Natural killer cell (primary cell): ENCODE measurements around the gene CCNI2. TPM values are rescaled to one million over a fixed set of nuclear protein-coding genes. Genes with fewer than 3 reads are reported as not detected.

Experiments used
- ATAC-seq, 3 donors: fragments of 150-1000 bp in 2 of 3; fragments of 200-7000 bp in 1 of 3; cut with Tn5 transposase; 1 replicate in 1 of 3; 2 replicates in 2 of 3; pipeline ENCODE4 v1.10.0; 2021; ENCODE audit warnings: mild to moderate bottlenecking in 2 of 3, moderate library complexity in 2 of 3
- DNase-seq, 2 donors: peaks; one replicate each; pipeline versions ENCODE4 v3.0.0 to v3.0.0-alpha.2; 2013 to 2021; ENCODE audit warnings: mixed read lengths in 1 of 2
- H3K27ac ChIP-seq: one replicate; pipeline ENCODE4 v1.5.1; 2013; ENCODE audit warnings: mild to moderate bottlenecking, low read length
- H3K27me3 ChIP-seq: one replicate; pipeline ENCODE4 v1.6.1; 2013; ENCODE audit warnings: low read length; ENCODE audit not compliant: control insufficient read depth, insufficient read depth
- H3K36me3 ChIP-seq: one replicate; pipeline ENCODE4 v1.6.1; 2013; ENCODE audit warnings: low read length; ENCODE audit not compliant: control insufficient read depth, insufficient read depth
- H3K4me1 ChIP-seq: one replicate; pipeline ENCODE4 v1.6.1; 2013; ENCODE audit warnings: low read length; ENCODE audit not compliant: control insufficient read depth, insufficient read depth
- H3K4me3 ChIP-seq: one replicate; pipeline ENCODE4 v1.5.1; 2013; ENCODE audit warnings: low read length
- H3K9me3 ChIP-seq: one replicate; pipeline ENCODE4 v1.6.1; 2013; ENCODE audit warnings: low read length; ENCODE audit not compliant: control insufficient read depth, insufficient read depth
- H3K27ac Mint-ChIP-seq, 2 donors: one replicate each; pipeline ENCODE4 v1.8.0; 2022; ENCODE audit warnings: mild to moderate bottlenecking in 2 of 2, mixed read lengths in 2 of 2, moderate library complexity in 1 of 2
- H3K27me3 Mint-ChIP-seq, 2 donors: one replicate each; pipeline ENCODE4 v1.8.0; 2022; ENCODE audit warnings: low read depth in 2 of 2, mixed read lengths in 2 of 2
- H3K36me3 Mint-ChIP-seq: one replicate; pipeline ENCODE4 v1.8.0; 2022; ENCODE audit warnings: mixed read lengths
- H3K4me1 Mint-ChIP-seq, 2 donors: one replicate each; pipeline ENCODE4 v1.8.0; 2022; ENCODE audit warnings: mixed read lengths in 2 of 2
- H3K4me3 Mint-ChIP-seq: one replicate; pipeline ENCODE4 v1.8.0; 2022; ENCODE audit warnings: mild to moderate bottlenecking, moderate library complexity, mixed read lengths
- H3K9me3 Mint-ChIP-seq, 2 donors: one replicate each; pipeline ENCODE4 v1.8.0; 2022; ENCODE audit warnings: mixed read lengths in 2 of 2
- WGBS: methylation state at CpG from one replicate; pipeline ENCODE4 v1.1.7; 2013; ENCODE audit warnings: missing lambda C conversion rate; ENCODE audit not compliant: insufficient coverage; 5-methylcytosine and 5-hydroxymethylcytosine counted together
- intact Hi-C: fragments of 100-400 bp; cut with micrococcal nuclease; formaldehyde crosslinking; loops from one replicate; pipeline ENCODE4 v1.14.2; 2022
- total RNA-seq, 4 donors: library from RNA; stranded (reverse); fragments of 120-200 nt in 1 of 4; gene quantifications; one replicate each; pipeline versions ENCODE4 v1.2.3 to v1.2.4, GENCODE V29; 2013 to 2022
- TF ChIP-seq, protein P1 (sequence below): fragments of 200-600 bp; IDR thresholded peaks from one replicate; pipeline ENCODE4 v1.8.0; 2022; ENCODE audit warnings: antibody characterized with exemption

The CCNI2 gene
- total RNA-seq, 3 donors from 2014 or later (not counting 1 experiment from before 2014, with no cell fraction given), result 0.23 to 1.5 TPM; not detected in 1

DNA sequence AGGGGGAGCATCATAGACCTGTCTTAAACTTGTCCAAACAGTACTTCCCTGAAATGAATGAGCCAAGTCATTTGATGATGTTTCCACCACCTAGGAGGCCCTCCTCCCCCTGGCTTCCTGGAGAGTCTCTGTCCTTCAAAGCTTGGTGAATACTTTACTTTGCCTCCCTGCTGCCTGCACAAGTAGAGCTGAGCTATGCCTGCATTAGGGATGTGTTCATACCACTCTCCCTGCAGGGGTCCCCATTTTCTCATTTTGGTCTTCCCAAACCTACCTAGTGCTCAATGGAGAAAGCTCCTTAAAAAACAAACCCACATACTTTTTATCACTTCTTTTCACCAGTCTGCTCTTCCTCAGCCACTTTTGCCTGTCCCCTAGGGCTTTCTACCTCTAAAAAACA is 7.7 kb downstream of the CCNI2 start:
- H3K27ac ChIP-seq, result no peak overlapping the region
- no peaks in the 10 kb centered on the region for H3K36me3 ChIP-seq
- intact Hi-C loops, result no loop called here
- no peaks in the 10 kb centered on the region for H3K4me1 ChIP-seq
- Mint-ChIP-seq H3K27ac (no peak overlapping the region), H3K9me3 (no peaks in the 10 kb centered on the region), H3K4me3 (no peak overlapping the region), H3K36me3 (no peaks in the 10 kb centered on the region), H3K4me1 (no peaks in the 10 kb centered on the region), H3K27me3 (peaks cover 0 to 4% of the 10 kb centered on the region in 2 donors)
- no peak overlapping the region for H3K4me3 ChIP-seq
- DNase-seq (no peak), ATAC-seq (no peak)
- TF ChIP-seq, protein P1, sequence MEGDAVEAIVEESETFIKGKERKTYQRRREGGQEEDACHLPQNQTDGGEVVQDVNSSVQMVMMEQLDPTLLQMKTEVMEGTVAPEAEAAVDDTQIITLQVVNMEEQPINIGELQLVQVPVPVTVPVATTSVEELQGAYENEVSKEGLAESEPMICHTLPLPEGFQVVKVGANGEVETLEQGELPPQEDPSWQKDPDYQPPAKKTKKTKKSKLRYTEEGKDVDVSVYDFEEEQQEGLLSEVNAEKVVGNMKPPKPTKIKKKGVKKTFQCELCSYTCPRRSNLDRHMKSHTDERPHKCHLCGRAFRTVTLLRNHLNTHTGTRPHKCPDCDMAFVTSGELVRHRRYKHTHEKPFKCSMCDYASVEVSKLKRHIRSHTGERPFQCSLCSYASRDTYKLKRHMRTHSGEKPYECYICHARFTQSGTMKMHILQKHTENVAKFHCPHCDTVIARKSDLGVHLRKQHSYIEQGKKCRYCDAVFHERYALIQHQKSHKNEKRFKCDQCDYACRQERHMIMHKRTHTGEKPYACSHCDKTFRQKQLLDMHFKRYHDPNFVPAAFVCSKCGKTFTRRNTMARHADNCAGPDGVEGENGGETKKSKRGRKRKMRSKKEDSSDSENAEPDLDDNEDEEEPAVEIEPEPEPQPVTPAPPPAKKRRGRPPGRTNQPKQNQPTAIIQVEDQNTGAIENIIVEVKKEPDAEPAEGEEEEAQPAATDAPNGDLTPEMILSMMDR, result no peak
- H3K9me3 ChIP-seq, result no peaks in the 10 kb centered on the region
- no peaks in the 10 kb centered on the region for H3K27me3 ChIP-seq

DNA sequence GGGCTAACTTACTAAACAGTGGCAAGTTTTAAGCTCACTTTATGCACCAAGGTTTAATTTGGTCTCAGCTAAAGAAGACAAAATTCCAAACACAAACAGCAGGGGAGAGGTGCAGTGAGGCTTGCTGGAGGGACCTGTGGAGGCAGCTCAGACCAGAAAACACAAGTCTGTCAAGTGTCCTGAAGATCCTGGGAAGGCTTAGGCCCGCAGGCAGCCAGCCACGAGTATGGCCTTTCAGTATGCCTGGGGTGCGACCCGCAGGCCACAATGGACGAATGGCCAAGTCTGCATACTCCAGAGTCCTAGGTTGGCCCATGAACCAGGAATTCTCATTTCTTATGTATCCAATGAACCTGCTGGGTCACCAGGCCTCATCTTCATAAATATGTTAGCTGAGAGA is 9.3 kb downstream of the CCNI2 start:
- TF ChIP-seq, protein P1, result no peak
- Histone ChIP-seq H3K27me3 (no peaks in the 10 kb centered on the region), H3K27ac (no peak overlapping the region), H3K9me3 (no peaks in the 10 kb centered on the region), H3K36me3 (no peaks in the 10 kb centered on the region), H3K4me3 (no peak overlapping the region), H3K4me1 (no peaks in the 10 kb centered on the region)
- Mint-ChIP-seq H3K4me1 (no peaks in the 10 kb centered on the region), H3K36me3 (no peaks in the 10 kb centered on the region), H3K4me3 (no peak overlapping the region), H3K9me3 (no peaks in the 10 kb centered on the region), H3K27me3 (peaks cover 0 to 4% of the 10 kb centered on the region in 2 donors), H3K27ac (no peak overlapping the region)
- intact Hi-C loops, result no loop called here
- ATAC-seq (no peak), DNase-seq (no peak)
- 95% methylated on average over 5 of the region's 5 CpGs for WGBS

DNA sequence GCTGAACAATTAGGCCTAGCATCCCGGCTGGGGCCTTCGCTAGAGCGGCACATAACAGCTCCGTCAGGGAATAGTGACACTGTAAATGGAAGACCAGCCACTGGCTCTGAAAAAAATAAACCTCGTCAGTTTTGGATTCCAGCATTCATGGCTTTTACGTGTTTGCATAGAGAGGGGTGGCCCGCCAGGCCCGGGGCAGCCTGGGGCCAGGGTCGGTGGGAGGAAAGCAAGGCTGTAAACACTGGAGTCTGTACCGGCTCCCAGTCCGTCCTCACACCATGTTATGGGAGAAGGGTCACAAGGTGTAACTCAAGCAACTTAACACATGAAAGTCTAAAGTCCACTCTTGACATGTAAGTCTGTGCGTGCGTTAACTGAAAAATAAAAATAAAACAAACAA is 11.2 kb downstream of the CCNI2 start:
- Histone ChIP-seq H3K4me3 (no peak overlapping the region), H3K4me1 (no peaks in the 10 kb centered on the region), H3K9me3 (no peaks in the 10 kb centered on the region), H3K27ac (no peak overlapping the region), H3K27me3 (no peaks in the 10 kb centered on the region), H3K36me3 (no peaks in the 10 kb centered on the region)
- intact Hi-C loops, result no loop called here
- no peak overlapping the region for H3K4me3 Mint-ChIP-seq
- no peaks in the 10 kb centered on the region for H3K9me3 Mint-ChIP-seq
- no peak overlapping the region for H3K27ac Mint-ChIP-seq
- H3K27me3 Mint-ChIP-seq, result peaks cover 0 to 4% of the 10 kb centered on the region in 2 donors
- WGBS, result 96% methylated on average over 13 of the region's 13 CpGs
- DNase-seq, result no peak
- TF ChIP-seq, protein P1, result no peak
- no peaks in the 10 kb centered on the region for H3K36me3 Mint-ChIP-seq
- no peak for ATAC-seq
- H3K4me1 Mint-ChIP-seq, result no peaks in the 10 kb centered on the region
